ENCODE results near the gene KRT4. TPM values are rescaled to one million over a fixed set of nuclear protein-coding genes. Genes with fewer than 3 reads are reported as not detected.

KRT4 gene
- total and polyA plus RNA-seq, 2 experiments from 2014 or later = not detected

DNA sequence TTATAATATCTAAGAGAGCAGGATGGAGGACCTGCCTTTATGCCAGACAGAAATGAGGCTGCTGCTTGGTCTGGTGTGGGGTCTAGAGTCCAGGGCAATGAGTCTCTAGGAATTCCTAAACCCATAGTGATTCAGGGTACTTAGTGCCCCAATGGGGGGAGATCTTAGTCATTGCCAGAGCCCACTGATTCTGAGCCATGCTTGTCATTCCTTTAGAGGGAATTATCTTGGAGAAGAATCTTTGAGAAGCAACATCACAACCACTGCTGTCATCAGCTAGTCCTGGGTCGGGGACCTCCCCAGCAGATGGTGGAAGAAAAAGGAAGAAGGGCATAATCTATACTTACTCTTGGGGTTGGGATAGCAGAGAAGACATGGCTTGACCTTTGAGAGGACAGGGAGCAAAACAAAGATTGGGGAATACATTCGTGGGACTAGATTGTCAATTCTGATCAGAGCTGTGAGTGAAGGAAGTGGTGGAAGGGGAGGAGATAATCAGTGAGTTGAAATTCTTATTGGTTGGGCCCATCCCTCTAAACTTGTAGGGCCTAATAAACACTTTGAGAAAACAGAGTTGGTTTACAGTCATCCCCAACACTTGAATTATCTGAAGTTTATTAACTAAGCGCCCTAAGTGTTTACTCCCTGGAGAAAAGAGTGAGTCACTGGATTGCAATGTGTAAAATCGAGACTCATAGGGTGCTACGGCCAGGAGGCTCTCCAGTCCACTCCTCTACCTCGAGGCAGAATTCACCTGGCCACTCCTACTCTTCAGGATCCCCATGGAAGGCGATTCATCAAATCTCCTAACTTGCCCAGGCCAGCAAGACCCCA lies 15.0 kb downstream of the KRT4 start (continued):
- TF ChIP-seq EZH2 (IDR thresholded peaks at IDR 0.05; ENCODE audit: low read depth, unreplicated experiment) (no peak), EZH2phosphoT487 (IDR thresholded peaks at IDR 0.05; ENCODE audit: unreplicated experiment) (no peak), ZNF331 (CRISPR knock-in tag; IDR thresholded peaks at IDR 0.05; ENCODE audit: low read depth) (no peak), CREB1 (CRISPR knock-in tag; IDR thresholded peaks at IDR 0.05; ENCODE audit: low read depth) (no peak)
- TF ChIP-seq, protein P1, sequence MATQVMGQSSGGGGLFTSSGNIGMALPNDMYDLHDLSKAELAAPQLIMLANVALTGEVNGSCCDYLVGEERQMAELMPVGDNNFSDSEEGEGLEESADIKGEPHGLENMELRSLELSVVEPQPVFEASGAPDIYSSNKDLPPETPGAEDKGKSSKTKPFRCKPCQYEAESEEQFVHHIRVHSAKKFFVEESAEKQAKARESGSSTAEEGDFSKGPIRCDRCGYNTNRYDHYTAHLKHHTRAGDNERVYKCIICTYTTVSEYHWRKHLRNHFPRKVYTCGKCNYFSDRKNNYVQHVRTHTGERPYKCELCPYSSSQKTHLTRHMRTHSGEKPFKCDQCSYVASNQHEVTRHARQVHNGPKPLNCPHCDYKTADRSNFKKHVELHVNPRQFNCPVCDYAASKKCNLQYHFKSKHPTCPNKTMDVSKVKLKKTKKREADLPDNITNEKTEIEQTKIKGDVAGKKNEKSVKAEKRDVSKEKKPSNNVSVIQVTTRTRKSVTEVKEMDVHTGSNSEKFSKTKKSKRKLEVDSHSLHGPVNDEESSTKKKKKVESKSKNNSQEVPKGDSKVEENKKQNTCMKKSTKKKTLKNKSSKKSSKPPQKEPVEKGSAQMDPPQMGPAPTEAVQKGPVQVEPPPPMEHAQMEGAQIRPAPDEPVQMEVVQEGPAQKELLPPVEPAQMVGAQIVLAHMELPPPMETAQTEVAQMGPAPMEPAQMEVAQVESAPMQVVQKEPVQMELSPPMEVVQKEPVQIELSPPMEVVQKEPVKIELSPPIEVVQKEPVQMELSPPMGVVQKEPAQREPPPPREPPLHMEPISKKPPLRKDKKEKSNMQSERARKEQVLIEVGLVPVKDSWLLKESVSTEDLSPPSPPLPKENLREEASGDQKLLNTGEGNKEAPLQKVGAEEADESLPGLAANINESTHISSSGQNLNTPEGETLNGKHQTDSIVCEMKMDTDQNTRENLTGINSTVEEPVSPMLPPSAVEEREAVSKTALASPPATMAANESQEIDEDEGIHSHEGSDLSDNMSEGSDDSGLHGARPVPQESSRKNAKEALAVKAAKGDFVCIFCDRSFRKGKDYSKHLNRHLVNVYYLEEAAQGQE (IDR thresholded peaks at IDR 0.05; ENCODE audit: unreplicated experiment) = no peak
- TF ChIP-seq, protein P2, sequence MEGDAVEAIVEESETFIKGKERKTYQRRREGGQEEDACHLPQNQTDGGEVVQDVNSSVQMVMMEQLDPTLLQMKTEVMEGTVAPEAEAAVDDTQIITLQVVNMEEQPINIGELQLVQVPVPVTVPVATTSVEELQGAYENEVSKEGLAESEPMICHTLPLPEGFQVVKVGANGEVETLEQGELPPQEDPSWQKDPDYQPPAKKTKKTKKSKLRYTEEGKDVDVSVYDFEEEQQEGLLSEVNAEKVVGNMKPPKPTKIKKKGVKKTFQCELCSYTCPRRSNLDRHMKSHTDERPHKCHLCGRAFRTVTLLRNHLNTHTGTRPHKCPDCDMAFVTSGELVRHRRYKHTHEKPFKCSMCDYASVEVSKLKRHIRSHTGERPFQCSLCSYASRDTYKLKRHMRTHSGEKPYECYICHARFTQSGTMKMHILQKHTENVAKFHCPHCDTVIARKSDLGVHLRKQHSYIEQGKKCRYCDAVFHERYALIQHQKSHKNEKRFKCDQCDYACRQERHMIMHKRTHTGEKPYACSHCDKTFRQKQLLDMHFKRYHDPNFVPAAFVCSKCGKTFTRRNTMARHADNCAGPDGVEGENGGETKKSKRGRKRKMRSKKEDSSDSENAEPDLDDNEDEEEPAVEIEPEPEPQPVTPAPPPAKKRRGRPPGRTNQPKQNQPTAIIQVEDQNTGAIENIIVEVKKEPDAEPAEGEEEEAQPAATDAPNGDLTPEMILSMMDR (conservative IDR thresholded peaks at IDR 0.05; ENCODE audit: low read depth in 2 of 2) = no peak

GRCh38 chr12:52798003-52798670 lies 15.8 kb downstream of the KRT4 start:
- ATAC-seq (no peak), DNase-seq (ENCODE audit: low spot score) (no peak)
- Mint-ChIP-seq H3K9me3 (no peaks in the 10 kb centered on the region), H3K4me3 (no peak overlapping the region), H3K4me1 (peaks cover 26% of the 10 kb centered on the region), H3K36me3 (ENCODE audit: low read depth) (no peaks in the 10 kb centered on the region), H3K27me3 (ENCODE audit: insufficient read depth, low read depth, poor library complexity) (peaks cover 9% of the 10 kb centered on the region), H3K27ac (no peak overlapping the region)
- H3K36me3 ChIP-seq (ENCODE audit: insufficient read depth) = no peaks in the 10 kb centered on the region
- TF ChIP-seq JUNB (IDR thresholded peaks at IDR 0.05; ENCODE audit: unreplicated experiment) = no peak
- TF ChIP-seq, protein P2 (conservative IDR thresholded peaks at IDR 0.05; ENCODE audit: low read depth in 2 of 2) = no peak
- no peak for TF ChIP-seq ZNF331 (CRISPR knock-in tag; IDR thresholded peaks at IDR 0.05; ENCODE audit: low read depth)
- no peak for TF ChIP-seq EZH2phosphoT487 (IDR thresholded peaks at IDR 0.05; ENCODE audit: unreplicated experiment)
- no peak for TF ChIP-seq POLR2AphosphoS5 (IDR thresholded peaks at IDR 0.05; ENCODE audit: low read depth)
- no peaks in the 10 kb centered on the region for H4K20me1 ChIP-seq (replicated peaks; ENCODE audit: insufficient read depth)
- H2AFZ ChIP-seq = no peak overlapping the region
- no peaks in the 10 kb centered on the region for H3K27me3 ChIP-seq (ENCODE audit: insufficient read depth)
- no peak overlapping the region for H3K4me3 ChIP-seq
- H3K4me2 ChIP-seq = no peak overlapping the region
- H3K4me1 ChIP-seq (ENCODE audit: insufficient read depth) = peaks cover 25% of the 10 kb centered on the region
- no peak overlapping the region for H3K27ac ChIP-seq (ENCODE audit: low read depth)
- no peaks in the 10 kb centered on the region for H3K79me2 ChIP-seq (replicated peaks; ENCODE audit: insufficient read depth)
- no peaks in the 10 kb centered on the region for H3F3A ChIP-seq (replicated peaks; ENCODE audit: low read depth)
- peaks cover 7% of the 10 kb centered on the region for H3K9me2 ChIP-seq (ENCODE audit: insufficient read depth)
